GM19395 (cell line): ENCODE measurements around the gene ZNF324.
"Not testable (repeated sequence)": the region's sequence is repeated elsewhere in the genome, so short reads cannot be mapped to it uniquely, and the experiment has no call there.

Experiments used
- ATAC-seq: cut with Tn5 transposase; IDR thresholded peaks from one replicate; pipeline ENCODE4 v1.9.1; 2021; ENCODE audit warnings: mild to moderate bottlenecking, moderate library complexity; ENCODE audit not compliant: unreplicated experiment

Gene ZNF324

GRCh38 chr19:58498316-58499020 is 31.6 kb downstream of the ZNF324 start:
- ATAC-seq: no peak

GRCh38 chr19:58499021-58499927 is 32.4 kb downstream of the ZNF324 start:
- ATAC-seq: peak; percentile 92

- no peak for ATAC-seq
Measured at GRCh38 chr19:58500242-58500641, 33.4 kb downstream of the ZNF324 start.

GRCh38 chr19:58507602-58508223 is 40.8 kb downstream of the ZNF324 start:
- not testable (repeated sequence) for ATAC-seq

- no peak for ATAC-seq
Measured at GRCh38 chr19:58509731-58510083, 42.8 kb downstream of the ZNF324 start.

- ATAC-seq: no peak
Measured at GRCh38 chr19:58510084-58510862, 43.4 kb downstream of the ZNF324 start.

GRCh38 chr19:58511353-58512208 is 44.7 kb downstream of the ZNF324 start, which contains the start of gene SLC27A5:
Gene SLC27A5 (minus strand): TSS chr19:58511992. CDS start chr19:58511955, 37 bp downstream.
- no peak for ATAC-seq

- no peak for ATAC-seq
Measured at GRCh38 chr19:58513213-58513693, 46.4 kb downstream of the ZNF324 start.

- ATAC-seq: peak; percentile 64
Measured at GRCh38 chr19:58513694-58514563, 47.0 kb downstream of the ZNF324 start.

- no peak for ATAC-seq
Measured at GRCh38 chr19:58514564-58515022, 47.7 kb downstream of the ZNF324 start.

- ATAC-seq: no peak
Measured at GRCh38 chr19:58515259-58515658, 48.4 kb downstream of the ZNF324 start.

GRCh38 chr19:58516246-58516836 is 49.5 kb downstream of the ZNF324 start:
- ATAC-seq: no peak

- no peak for ATAC-seq
Measured at GRCh38 chr19:58516964-58517833, 50.3 kb downstream of the ZNF324 start.

GRCh38 chr19:58518256-58519086 is 51.6 kb downstream of the ZNF324 start:
- no peak for ATAC-seq

- peak; percentile 2 for ATAC-seq
Measured at GRCh38 chr19:58519087-58519354, 52.1 kb downstream of the ZNF324 start.

- ATAC-seq: peak; percentile 79
Measured at GRCh38 chr19:58519355-58520256, 52.7 kb downstream of the ZNF324 start, which contains the start of gene ZBTB45. Gene ZBTB45 (minus strand): TSS chr19:58519810. CDS start chr19:58517673, 2,137 bp downstream.
